Progenitor cell of endocrine pancreas (in vitro differentiated cells): ENCODE data around the gene LZIC. TPM values are rescaled to one million over a fixed set of nuclear protein-coding genes. Genes with fewer than 3 reads are reported as not detected.
A peak's percentile ranks its signal among the peaks of the same experiment; 100 is the strongest.

ENCODE experiments used
- DNase-seq: peaks from one replicate; pipeline ENCODE4 v3.0.0; 2021; ENCODE audit warnings: low spot score; ENCODE audit not compliant: unreplicated experiment
- H3K27ac Mint-ChIP-seq: 2 replicates; pipeline ENCODE4 v1.8.0; 2021; ENCODE audit warnings: mild to moderate bottlenecking, moderate library complexity, mixed read lengths
- H3K27me3 Mint-ChIP-seq: 2 replicates; pipeline ENCODE4 v1.8.0; 2021; ENCODE audit warnings: mixed read lengths
- H3K36me3 Mint-ChIP-seq: 2 replicates; pipeline ENCODE4 v1.8.0; 2022; ENCODE audit warnings: mixed read lengths; ENCODE audit not compliant: insufficient read depth
- H3K4me1 Mint-ChIP-seq: 2 replicates; pipeline ENCODE4 v1.8.0; 2021; ENCODE audit warnings: low read depth, mixed read lengths
- H3K4me3 Mint-ChIP-seq: 2 replicates; pipeline ENCODE4 v1.8.0; 2021; ENCODE audit warnings: low read depth, mild to moderate bottlenecking, moderate library complexity, mixed read lengths
- H3K9me3 Mint-ChIP-seq: 2 replicates; pipeline ENCODE4 v1.8.0; 2021; ENCODE audit warnings: low read depth, mixed read lengths
- CTCF ChIP-seq: fragments of 200-600 bp; sonication (generic); IDR thresholded peaks from one replicate; pipeline ENCODE4 v1.5.0; 2021; ENCODE audit warnings: antibody characterized with exemption, mild to moderate bottlenecking; ENCODE audit not compliant: unreplicated experiment
- total RNA-seq: library from RNA; stranded (reverse); gene quantifications from 2 replicates; pipeline ENCODE4 v1.2.1, GENCODE V29; 2021

LZIC gene
- total RNA-seq, 1 donor from 2014 or later: 37.0 TPM

- Mint-ChIP-seq H3K4me1 (peaks cover 45% of the 10 kb centered on the region), H3K9me3 (no peaks in the 10 kb centered on the region), H3K27ac (no peak overlapping the region), H3K4me3 (no peak overlapping the region), H3K27me3 (no peaks in the 10 kb centered on the region), H3K36me3 (peaks cover 4% of the 10 kb centered on the region)
- no peak for TF ChIP-seq CTCF
- DNase-seq: no peak
Measured at GRCh38 chr1:9905010-9905409, 38.2 kb downstream of the LZIC start.

GRCh38 chr1:9904596-9904995, 38.6 kb downstream of the LZIC start:
- Mint-ChIP-seq H3K9me3 (no peaks in the 10 kb centered on the region), H3K4me3 (no peak overlapping the region), H3K4me1 (peaks cover 45% of the 10 kb centered on the region), H3K27me3 (no peaks in the 10 kb centered on the region), H3K36me3 (peaks cover 4% of the 10 kb centered on the region), H3K27ac (no peak overlapping the region)
- DNase-seq: no peak
- no peak for TF ChIP-seq CTCF

GRCh38 chr1:9903801-9904527, 39.2 kb downstream of the LZIC start:
- H3K27ac Mint-ChIP-seq: no peak overlapping the region
- H3K9me3 Mint-ChIP-seq: no peaks in the 10 kb centered on the region
- TF ChIP-seq CTCF: no peak
- no peak overlapping the region for H3K4me3 Mint-ChIP-seq
- no peaks in the 10 kb centered on the region for H3K27me3 Mint-ChIP-seq
- no peak for DNase-seq
- peaks cover 4% of the 10 kb centered on the region for H3K36me3 Mint-ChIP-seq
- peaks cover 40% of the 10 kb centered on the region for H3K4me1 Mint-ChIP-seq

GRCh38 chr1:9902060-9902452, 41.1 kb downstream of the LZIC start:
- no peak overlapping the region for H3K4me3 Mint-ChIP-seq
- no peaks in the 10 kb centered on the region for H3K9me3 Mint-ChIP-seq
- H3K36me3 Mint-ChIP-seq: peaks cover 3% of the 10 kb centered on the region
- no peak for TF ChIP-seq CTCF
- no peak overlapping the region for H3K27ac Mint-ChIP-seq
- no peaks in the 10 kb centered on the region for H3K27me3 Mint-ChIP-seq
- H3K4me1 Mint-ChIP-seq: peaks cover 30% of the 10 kb centered on the region
- no peak for DNase-seq

- H3K4me3 Mint-ChIP-seq: no peak overlapping the region
- H3K27ac Mint-ChIP-seq: peak overlapping the region; percentile 33
- no peaks in the 10 kb centered on the region for H3K36me3 Mint-ChIP-seq
- no peaks in the 10 kb centered on the region for H3K9me3 Mint-ChIP-seq
- H3K4me1 Mint-ChIP-seq: peaks cover 27% of the 10 kb centered on the region
- no peak for DNase-seq
- H3K27me3 Mint-ChIP-seq: no peaks in the 10 kb centered on the region
- no peak for TF ChIP-seq CTCF
Measured at GRCh38 chr1:9901148-9902059, 41.8 kb downstream of the LZIC start.
